ENCODE results near the gene NEK10.

The NEK10 gene

GRCh38 chr3:27220166-27220565 lies 149.0 kb downstream of the NEK10 start:
- no peak for DNase-seq

- DNase-seq, result no peak
Observed at GRCh38 chr3:27219127-27219845, 149.9 kb downstream of the NEK10 start.

GRCh38 chr3:27216955-27217552 lies 152.1 kb downstream of the NEK10 start:
- DNase-seq, result no peak

- DNase-seq, result no peak
Observed at GRCh38 chr3:27216295-27216855, 152.8 kb downstream of the NEK10 start.

GRCh38 chr3:27213450-27213849 lies 155.7 kb downstream of the NEK10 start:
- no peak for DNase-seq

- no peak for DNase-seq
Observed at GRCh38 chr3:27209617-27210264, 159.4 kb downstream of the NEK10 start.

GRCh38 chr3:27208961-27209616 lies 160.1 kb downstream of the NEK10 start:
- DNase-seq, result no peak

GRCh38 chr3:27202959-27203358 lies 166.2 kb downstream of the NEK10 start:
- no peak for DNase-seq

- DNase-seq, result no peak
Observed at GRCh38 chr3:27201492-27201891, 167.7 kb downstream of the NEK10 start.

- DNase-seq, result no peak
Observed at GRCh38 chr3:27200721-27201489, 168.3 kb downstream of the NEK10 start.

GRCh38 chr3:27194861-27195483 lies 174.2 kb downstream of the NEK10 start:
- DNase-seq, result no peak

- no peak for DNase-seq
Observed at GRCh38 chr3:27193056-27193455, 176.1 kb downstream of the NEK10 start.

- no peak for DNase-seq
Observed at GRCh38 chr3:27186013-27186412, 183.2 kb downstream of the NEK10 start.

GRCh38 chr3:27185231-27185989 lies 183.8 kb downstream of the NEK10 start:
- DNase-seq, result no peak

- no peak for DNase-seq
Observed at GRCh38 chr3:27184261-27184660, 184.9 kb downstream of the NEK10 start.

GRCh38 chr3:27176256-27176655 lies 192.9 kb downstream of the NEK10 start:
- DNase-seq, result no peak

GRCh38 chr3:27174530-27174929 lies 194.7 kb downstream of the NEK10 start:
- DNase-seq, result no peak

GRCh38 chr3:27171113-27171512 lies 198.1 kb downstream of the NEK10 start:
- DNase-seq, result no peak

GRCh38 chr3:27166888-27167287 lies 202.3 kb downstream of the NEK10 start:
- DNase-seq, result no peak

- no peak for DNase-seq
Observed at GRCh38 chr3:27165321-27165721, 203.9 kb downstream of the NEK10 start.

- no peak for DNase-seq
Observed at GRCh38 chr3:27160779-27161287, 208.3 kb downstream of the NEK10 start.

Data from hematopoietic multipotent progenitor cell treated with erythropoietin and hydrocortisone succinate and interleukin-3 and kit ligand, for 8 days (in vitro differentiated cells).